ENCODE data around the gene TMEM131. TPM values are rescaled to one million over a fixed set of nuclear protein-coding genes. Genes with fewer than 3 reads are reported as not detected.
"Not testable (repeated sequence)": the region's sequence is repeated elsewhere in the genome, so short reads cannot be mapped to it uniquely, and the experiment has no call there.

The TMEM131 gene
- total RNA-seq, 1 experiment from 2014 or later, result 28.9 TPM

DNA sequence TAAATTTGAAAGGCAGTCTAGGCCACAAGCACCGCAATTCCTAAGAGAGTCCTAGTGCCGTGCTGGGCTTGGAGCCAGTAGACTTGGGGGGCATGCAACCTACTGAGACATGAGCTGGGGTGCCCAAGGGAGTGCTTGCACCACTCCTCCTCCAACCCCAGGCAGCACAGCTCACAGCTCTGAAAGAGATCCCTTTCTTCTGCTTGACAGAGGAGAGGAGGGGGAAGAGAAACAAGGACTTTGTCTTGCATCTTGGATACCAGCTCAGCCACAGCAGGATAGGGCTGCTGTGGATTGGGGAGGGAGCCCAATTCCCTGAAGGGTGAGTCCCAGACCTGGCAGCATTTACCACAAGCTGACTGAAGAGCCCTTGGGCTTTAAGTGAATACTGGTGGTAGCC, 134.6 kb downstream of the TMEM131 start:
- no peaks in the 10 kb centered on the region for H3K36me3 ChIP-seq (ENCODE audit: insufficient read depth, low read length, poor library complexity, severe bottlenecking)
- no peaks in the 10 kb centered on the region for H3K4me1 ChIP-seq (ENCODE audit: insufficient read depth, low read length, poor library complexity, severe bottlenecking)
- H3K27ac ChIP-seq (ENCODE audit: low read depth, low read length, poor library complexity, severe bottlenecking), result no peak overlapping the region
- H3K4me3 ChIP-seq (ENCODE audit: low read depth, low read length, poor library complexity, severe bottlenecking), result no peak overlapping the region
- no peak for TF ChIP-seq EZH2 (IDR thresholded peaks at IDR 0.05; ENCODE audit: borderline replicate concordance, low read depth, low read length, poor library complexity, severe bottlenecking)
- TF ChIP-seq CTCF (conservative IDR thresholded peaks at IDR 0.05; ENCODE audit: low read depth, low read length), result no peak
- intact Hi-C loops (cut with micrococcal nuclease; ENCODE audit: unreplicated experiment), result no loop called here
- DNase-seq (ENCODE audit: low spot score), result no peak
- no peaks in the 10 kb centered on the region for H3K9me3 ChIP-seq (ENCODE audit: low read depth, low read length, poor library complexity, severe bottlenecking)
- BruUV-seq (replicated peaks), result no TSS peak
- CTCF ChIA-PET, result no interaction called here
- no peaks in the 10 kb centered on the region for H3K27me3 ChIP-seq (replicated peaks; ENCODE audit: insufficient read depth, low read depth, low read length, poor library complexity)
- POLR2A ChIA-PET (ENCODE audit: low non-redundant PET), result no interaction called here

GRCh38 chr2:97858442-97858841, 137.3 kb downstream of the TMEM131 start:
- H3K27ac ChIP-seq (ENCODE audit: low read depth, low read length, poor library complexity, severe bottlenecking), result no peak overlapping the region
- no peak overlapping the region for H3K4me3 ChIP-seq (ENCODE audit: low read depth, low read length, poor library complexity, severe bottlenecking)
- BruUV-seq (replicated peaks), result no TSS peak
- H3K9me3 ChIP-seq (ENCODE audit: low read depth, low read length, poor library complexity, severe bottlenecking), result no peaks in the 10 kb centered on the region
- ChIA-PET POLR2A (ENCODE audit: low non-redundant PET) (no interaction called here), CTCF (no interaction called here)
- no peaks in the 10 kb centered on the region for H3K27me3 ChIP-seq (replicated peaks; ENCODE audit: insufficient read depth, low read depth, low read length, poor library complexity)
- H3K36me3 ChIP-seq (ENCODE audit: insufficient read depth, low read length, poor library complexity, severe bottlenecking), result no peaks in the 10 kb centered on the region
- no peaks in the 10 kb centered on the region for H3K4me1 ChIP-seq (ENCODE audit: insufficient read depth, low read length, poor library complexity, severe bottlenecking)
- intact Hi-C loops (cut with micrococcal nuclease; ENCODE audit: unreplicated experiment), result no loop called here
- DNase-seq (ENCODE audit: low spot score), result no peak
- TF ChIP-seq CTCF (conservative IDR thresholded peaks at IDR 0.05; ENCODE audit: low read depth, low read length) (no peak), EZH2 (IDR thresholded peaks at IDR 0.05; ENCODE audit: borderline replicate concordance, low read depth, low read length, poor library complexity, severe bottlenecking) (no peak)

DNA sequence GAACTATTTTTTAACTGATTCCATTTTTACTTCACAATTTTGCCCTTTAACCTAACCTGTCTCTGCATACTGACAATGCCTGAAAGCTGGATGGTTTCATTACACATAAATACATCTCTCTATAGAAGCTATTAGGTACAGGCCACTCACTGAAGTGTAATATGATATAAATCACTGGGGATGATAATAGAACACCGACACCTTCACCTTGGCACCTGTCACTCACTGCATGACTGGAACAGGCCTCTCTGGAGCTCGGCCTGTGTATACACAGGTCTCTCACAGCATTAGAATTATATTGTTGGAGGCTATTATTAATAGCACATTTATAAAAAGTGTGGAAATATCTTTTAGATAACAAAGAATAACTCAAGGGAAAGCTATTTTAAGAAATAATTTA, 138.2 kb downstream of the TMEM131 start:
- DNase-seq (ENCODE audit: low spot score), result no peak
- H3K4me1 ChIP-seq (ENCODE audit: insufficient read depth, low read length, poor library complexity, severe bottlenecking), result no peaks in the 10 kb centered on the region
- no peaks in the 10 kb centered on the region for H3K36me3 ChIP-seq (ENCODE audit: insufficient read depth, low read length, poor library complexity, severe bottlenecking)
- H3K27ac ChIP-seq (ENCODE audit: low read depth, low read length, poor library complexity, severe bottlenecking), result no peak overlapping the region
- TF ChIP-seq CTCF (conservative IDR thresholded peaks at IDR 0.05; ENCODE audit: low read depth, low read length) (no peak), EZH2 (IDR thresholded peaks at IDR 0.05; ENCODE audit: borderline replicate concordance, low read depth, low read length, poor library complexity, severe bottlenecking) (no peak)
- ChIA-PET CTCF (no interaction called here), POLR2A (ENCODE audit: low non-redundant PET) (no interaction called here)
- H3K9me3 ChIP-seq (ENCODE audit: low read depth, low read length, poor library complexity, severe bottlenecking), result no peaks in the 10 kb centered on the region
- no peaks in the 10 kb centered on the region for H3K27me3 ChIP-seq (replicated peaks; ENCODE audit: insufficient read depth, low read depth, low read length, poor library complexity)
- no TSS peak for BruUV-seq (replicated peaks)
- H3K4me3 ChIP-seq (ENCODE audit: low read depth, low read length, poor library complexity, severe bottlenecking), result no peak overlapping the region
- intact Hi-C loops (cut with micrococcal nuclease; ENCODE audit: unreplicated experiment), result no loop called here

DNA sequence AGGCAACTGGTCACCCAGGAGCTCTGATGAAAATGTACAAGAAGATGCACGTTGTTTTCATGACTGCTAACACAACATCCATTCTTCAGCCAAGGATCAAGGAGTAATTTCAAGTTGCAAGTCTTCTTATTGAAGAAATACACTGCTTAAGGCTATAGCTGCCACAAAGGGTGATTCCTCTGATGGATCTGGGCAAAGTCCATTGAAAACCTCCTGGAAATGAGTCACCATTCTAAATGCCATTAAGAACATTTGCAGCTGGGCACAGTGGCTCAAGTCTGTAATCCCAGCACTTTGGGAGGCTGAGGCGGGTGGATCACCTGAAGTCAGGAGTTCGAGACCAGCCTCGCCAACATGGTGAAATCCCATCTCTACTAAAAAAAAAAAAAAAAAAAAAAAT, 142.7 kb downstream of the TMEM131 start:
- intact Hi-C loops (cut with micrococcal nuclease; ENCODE audit: unreplicated experiment); H3K4me3 ChIP-seq (ENCODE audit: low read depth, low read length, poor library complexity, severe bottlenecking); BruUV-seq (replicated peaks); POLR2A ChIA-PET (ENCODE audit: low non-redundant PET); H3K4me1 ChIP-seq (ENCODE audit: insufficient read depth, low read length, poor library complexity, severe bottlenecking); H3K36me3 ChIP-seq (ENCODE audit: insufficient read depth, low read length, poor library complexity, severe bottlenecking); DNase-seq (ENCODE audit: low spot score); H3K27ac ChIP-seq (ENCODE audit: low read depth, low read length, poor library complexity, severe bottlenecking); H3K27me3 ChIP-seq (replicated peaks; ENCODE audit: insufficient read depth, low read depth, low read length, poor library complexity); H3K9me3 ChIP-seq (ENCODE audit: low read depth, low read length, poor library complexity, severe bottlenecking); CTCF ChIA-PET: not testable (repeated sequence)
